Upper lobe of left lung (tissue), 4 donors: Measurements from ENCODE around the gene FBXW7.

Experiments
- POLR2A ChIP-seq, 4 donors: fragments of 450-650 bp; IDR thresholded peaks; one replicate each; pipeline ENCODE4 v1.5.1; 2016 to 2017; ENCODE audit warnings: antibody characterized with exemption in 4 of 4, mild to moderate bottlenecking in 2 of 4
- POLR2AphosphoS5 ChIP-seq, 2 donors: sonication (generic); formaldehyde crosslinking; IDR thresholded peaks; one replicate each; pipeline ENCODE4 v1.5.1; 2017; ENCODE audit warnings: antibody characterized with exemption in 2 of 2
- TF ChIP-seq, protein P1 (sequence below), 6 experiments: fragments of 450-650 bp in 4 of 6; fragments of 200-600 bp in 2 of 6; sonication (generic) in 2 of 6; IDR thresholded peaks; one replicate each; pipeline ENCODE4 v1.5.1; 2016 to 2019; ENCODE audit warnings: antibody characterized with exemption in 6 of 6

DNA sequence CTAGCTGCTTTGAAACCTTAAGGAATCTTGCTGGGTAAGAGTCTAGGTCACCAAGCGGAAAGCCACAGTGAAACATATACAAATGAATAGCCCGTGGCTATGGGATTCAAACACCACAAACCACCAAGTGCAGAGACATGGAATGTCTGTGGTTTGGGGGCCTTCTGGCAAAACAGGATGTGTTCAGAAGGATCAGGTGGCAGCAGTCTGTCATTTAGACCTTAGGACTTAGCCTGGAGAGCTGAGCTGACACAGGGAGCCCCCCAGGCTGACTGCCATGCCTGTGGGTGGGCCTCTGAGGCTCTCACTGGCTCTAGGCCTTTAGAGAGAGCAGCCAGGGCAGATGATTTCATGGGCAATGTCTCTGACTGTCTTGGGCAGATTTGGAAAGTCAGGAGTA, 225.6 kb downstream of the FBXW7 start:
- no peak for TF ChIP-seq POLR2AphosphoS5 (IDR thresholded peaks at IDR 0.05)
- no peak for TF ChIP-seq POLR2A (IDR thresholded peaks at IDR 0.05)
- TF ChIP-seq, protein P1, sequence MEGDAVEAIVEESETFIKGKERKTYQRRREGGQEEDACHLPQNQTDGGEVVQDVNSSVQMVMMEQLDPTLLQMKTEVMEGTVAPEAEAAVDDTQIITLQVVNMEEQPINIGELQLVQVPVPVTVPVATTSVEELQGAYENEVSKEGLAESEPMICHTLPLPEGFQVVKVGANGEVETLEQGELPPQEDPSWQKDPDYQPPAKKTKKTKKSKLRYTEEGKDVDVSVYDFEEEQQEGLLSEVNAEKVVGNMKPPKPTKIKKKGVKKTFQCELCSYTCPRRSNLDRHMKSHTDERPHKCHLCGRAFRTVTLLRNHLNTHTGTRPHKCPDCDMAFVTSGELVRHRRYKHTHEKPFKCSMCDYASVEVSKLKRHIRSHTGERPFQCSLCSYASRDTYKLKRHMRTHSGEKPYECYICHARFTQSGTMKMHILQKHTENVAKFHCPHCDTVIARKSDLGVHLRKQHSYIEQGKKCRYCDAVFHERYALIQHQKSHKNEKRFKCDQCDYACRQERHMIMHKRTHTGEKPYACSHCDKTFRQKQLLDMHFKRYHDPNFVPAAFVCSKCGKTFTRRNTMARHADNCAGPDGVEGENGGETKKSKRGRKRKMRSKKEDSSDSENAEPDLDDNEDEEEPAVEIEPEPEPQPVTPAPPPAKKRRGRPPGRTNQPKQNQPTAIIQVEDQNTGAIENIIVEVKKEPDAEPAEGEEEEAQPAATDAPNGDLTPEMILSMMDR (IDR thresholded peaks at IDR 0.05) = no peak
